HG03558 (cell line): ENCODE data around the gene IL10RA.

Experiments used
- ATAC-seq: cut with Tn5 transposase; IDR thresholded peaks from one replicate; pipeline ENCODE4 v1.9.1; 2021; ENCODE audit warnings: moderate number of reproducible peaks; ENCODE audit not compliant: unreplicated experiment; ENCODE audit errors: extremely low read depth

Gene IL10RA

GRCh38 chr11:118033443-118033842, 47.2 kb downstream of the IL10RA start:
- ATAC-seq = no peak

- ATAC-seq = no peak
These were observed 55.9 kb downstream of the IL10RA start for GRCh38 chr11:118042141-118042540.

- ATAC-seq = no peak
These were observed 56.6 kb downstream of the IL10RA start for GRCh38 chr11:118042796-118043195.

- no peak for ATAC-seq
These were observed 59.0 kb downstream of the IL10RA start for GRCh38 chr11:118045191-118045590.

- ATAC-seq = no peak
These were observed 60.1 kb downstream of the IL10RA start for GRCh38 chr11:118046051-118046963.

GRCh38 chr11:118046964-118047700, 60.9 kb downstream of the IL10RA start:
- ATAC-seq = no peak

GRCh38 chr11:118047749-118048148, 61.6 kb downstream of the IL10RA start:
- no peak for ATAC-seq

- no peak for ATAC-seq
These were observed 62.5 kb downstream of the IL10RA start for GRCh38 chr11:118048472-118049370.

GRCh38 chr11:118049771-118050170, 63.6 kb downstream of the IL10RA start:
- no peak for ATAC-seq

GRCh38 chr11:118050208-118050891, 64.2 kb downstream of the IL10RA start:
- ATAC-seq = no peak
